ENCODE measurements around the gene MYO18B.

MYO18B gene

DNA sequence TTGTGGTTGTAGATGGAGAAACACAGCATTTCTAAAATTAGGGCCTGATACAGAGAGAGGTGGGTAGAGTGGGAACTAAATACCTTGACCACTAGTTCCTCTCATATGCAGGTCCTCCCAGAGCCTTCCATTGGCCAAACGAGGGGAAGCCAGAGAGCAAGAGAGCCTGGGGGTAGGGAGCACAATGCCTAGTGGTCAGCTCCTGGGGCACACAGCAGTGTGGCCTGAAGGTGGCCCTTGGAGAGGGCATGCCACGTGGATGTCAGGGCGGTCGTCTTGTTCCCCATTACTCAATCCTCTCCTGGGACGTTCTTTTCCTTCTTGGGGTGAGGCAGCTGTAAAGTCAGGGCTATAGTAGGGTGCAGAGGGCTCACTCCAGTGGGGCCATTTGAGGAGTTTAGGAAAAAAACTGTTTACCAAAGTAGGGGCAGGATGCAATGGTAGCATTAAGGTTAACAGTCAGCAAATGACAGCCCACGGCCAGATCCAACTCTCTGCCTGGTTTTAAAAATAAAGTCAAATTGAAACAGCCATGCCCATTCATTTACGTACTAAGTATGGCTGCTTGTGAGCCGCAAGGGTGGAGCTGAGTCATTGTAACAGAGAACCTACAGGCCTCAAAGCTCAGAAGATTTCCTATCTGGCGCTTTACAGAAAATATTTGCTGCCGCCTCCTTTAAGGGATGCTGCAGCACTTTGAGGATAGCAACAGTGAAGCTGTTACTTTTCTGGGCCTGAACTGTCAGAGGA, 7.6 kb downstream of the MYO18B start:
- no peak for DNase-seq

DNA sequence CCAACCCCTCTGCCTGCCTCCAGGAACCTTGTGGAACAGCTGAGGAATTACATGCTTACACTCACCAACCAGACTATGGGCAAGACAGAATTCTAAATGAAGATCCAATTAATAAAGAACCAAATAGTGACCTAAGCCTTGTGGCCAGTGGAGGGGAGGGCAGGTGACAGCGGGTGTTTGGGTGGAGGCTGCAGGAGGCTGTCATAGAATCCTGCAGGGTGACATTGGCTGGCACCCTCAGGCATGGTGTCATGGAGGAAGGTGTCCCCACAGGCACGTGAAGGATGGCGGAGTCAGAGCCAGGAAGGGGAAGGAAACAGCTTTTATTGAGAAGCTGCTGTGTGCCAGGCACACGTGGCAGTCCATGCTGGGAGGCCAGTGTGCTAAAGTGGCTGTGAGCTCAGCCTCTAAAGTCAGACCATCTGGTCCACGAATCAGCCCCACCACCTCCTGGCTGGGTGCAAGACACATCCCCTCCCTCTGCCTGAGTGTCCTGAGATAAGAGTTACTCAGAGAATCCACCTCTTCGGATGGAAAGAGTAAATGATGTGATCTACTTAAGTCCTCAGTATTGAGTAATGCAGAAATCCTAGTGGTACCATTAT, 8.7 kb downstream of the MYO18B start:
- DNase-seq = no peak

- DNase-seq = no peak
Observed at GRCh38 chr22:25751174-25751581, 9.2 kb downstream of the MYO18B start.

GRCh38 chr22:25752615-25753214, 10.7 kb downstream of the MYO18B start:
- DNase-seq = no peak

GRCh38 chr22:25753252-25753651, 11.3 kb downstream of the MYO18B start:
- DNase-seq = no peak

DNA sequence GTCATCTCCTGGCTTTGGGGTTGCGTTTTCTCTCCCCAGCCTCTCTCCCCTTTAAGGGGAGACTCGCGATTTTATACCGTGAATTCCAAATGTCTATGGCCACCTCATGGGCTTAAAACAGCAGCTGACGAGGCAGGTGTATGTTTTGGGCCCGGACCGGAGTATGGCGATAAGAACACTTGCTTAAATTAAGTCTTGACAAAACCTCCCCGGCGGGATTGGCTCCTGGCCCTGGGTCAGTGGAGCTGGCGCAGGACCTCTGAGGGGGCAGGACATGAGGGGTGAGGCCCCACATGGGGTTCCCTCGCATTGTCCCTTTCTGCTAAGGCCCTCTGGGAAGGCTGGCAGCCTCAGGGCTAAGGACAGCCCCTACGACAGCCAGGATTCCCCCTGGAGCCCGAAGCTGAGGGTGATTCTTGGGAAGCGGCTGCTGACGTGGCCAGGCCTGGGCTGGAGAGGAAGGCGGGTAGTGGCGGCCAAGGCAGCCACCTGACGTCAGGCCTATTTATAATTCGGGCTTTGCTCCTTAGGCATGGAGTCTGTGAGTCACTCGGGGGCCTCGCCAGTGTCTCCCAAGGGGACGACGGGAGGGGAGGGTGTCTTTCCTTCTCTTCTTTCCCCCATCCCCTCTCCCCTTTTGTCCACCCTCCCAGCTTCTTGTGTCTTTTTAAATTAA, 12.7 kb downstream of the MYO18B start:
- no peak for DNase-seq

DNA sequence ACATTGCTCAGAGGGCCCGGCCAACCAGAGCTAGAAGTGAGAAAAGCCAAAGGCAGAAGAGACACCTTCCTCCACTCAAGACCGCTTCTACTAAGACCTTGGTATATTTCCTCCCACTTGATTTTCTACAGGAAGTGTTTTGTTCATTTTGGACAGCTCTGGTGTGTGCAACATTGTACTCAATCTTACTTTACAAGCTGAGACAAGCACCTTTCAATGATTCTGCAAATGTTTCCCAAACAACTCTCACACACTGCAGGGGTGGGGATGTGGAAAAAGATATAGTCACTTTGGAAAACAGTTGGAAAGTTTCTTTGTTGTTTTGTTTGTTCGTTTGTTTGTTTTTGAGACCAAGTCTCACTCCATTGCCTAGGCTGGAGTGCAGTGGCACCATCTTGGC, 15.7 kb downstream of the MYO18B start:
- no peak for DNase-seq

DNA sequence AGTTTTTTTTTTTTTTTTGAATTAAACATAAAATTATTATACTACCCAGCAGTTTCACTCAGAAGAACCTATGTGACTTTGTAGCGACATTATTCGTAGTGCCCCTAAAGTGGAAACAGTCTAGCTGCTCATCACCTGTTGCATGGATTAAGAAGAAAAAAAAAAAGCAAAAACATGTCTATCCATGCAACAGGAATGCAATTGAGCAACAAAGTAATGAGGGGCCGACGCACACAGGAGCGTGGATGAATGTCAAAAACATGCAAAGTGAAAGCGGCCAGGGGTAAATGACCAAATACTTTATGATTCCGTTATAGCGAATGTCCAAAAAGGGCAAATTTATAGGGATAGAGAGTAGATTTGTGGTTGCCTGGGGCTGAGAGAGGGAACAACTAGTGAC, 16.3 kb downstream of the MYO18B start:
- DNase-seq = no peak

DNA sequence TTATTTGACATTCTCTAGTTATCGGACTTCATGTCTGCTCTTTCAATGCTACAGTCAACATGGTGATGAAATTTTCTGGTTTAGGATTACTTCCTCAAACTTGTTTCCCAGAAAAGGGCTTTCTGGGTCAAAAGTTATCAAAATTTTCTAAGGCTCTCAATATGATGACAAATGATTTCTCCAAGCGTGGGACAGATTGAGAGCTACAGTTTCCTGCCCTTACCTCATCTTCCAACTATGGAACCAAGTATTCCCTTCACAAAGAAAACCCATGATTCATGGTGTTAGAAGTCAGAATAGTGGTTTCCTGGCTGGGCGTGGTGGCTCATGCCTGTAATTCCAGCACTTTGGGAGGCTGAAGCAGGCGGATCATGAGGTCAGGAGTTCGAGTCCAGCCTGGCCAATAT, 17.8 kb downstream of the MYO18B start:
- no peak for DNase-seq

DNA sequence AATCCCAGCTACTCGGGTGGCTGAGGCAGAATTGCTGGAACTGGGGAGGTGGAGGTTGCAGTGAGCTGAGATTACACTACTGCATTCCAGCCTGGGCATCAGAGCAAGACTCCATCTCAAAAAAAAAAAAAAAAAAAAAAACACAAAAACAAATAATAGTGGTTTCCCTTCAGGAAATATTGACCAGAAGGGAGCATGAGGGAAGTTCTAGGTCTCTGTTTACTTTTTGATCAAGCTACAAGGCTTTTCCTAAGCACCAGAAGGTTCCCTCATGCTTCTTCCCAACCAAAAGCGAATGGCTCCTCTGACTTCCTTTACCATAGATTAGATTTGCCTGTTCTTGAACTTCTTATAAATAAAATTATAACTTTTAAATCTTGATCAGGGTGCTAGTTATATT, 18.3 kb downstream of the MYO18B start:
- DNase-seq = no peak

DNA sequence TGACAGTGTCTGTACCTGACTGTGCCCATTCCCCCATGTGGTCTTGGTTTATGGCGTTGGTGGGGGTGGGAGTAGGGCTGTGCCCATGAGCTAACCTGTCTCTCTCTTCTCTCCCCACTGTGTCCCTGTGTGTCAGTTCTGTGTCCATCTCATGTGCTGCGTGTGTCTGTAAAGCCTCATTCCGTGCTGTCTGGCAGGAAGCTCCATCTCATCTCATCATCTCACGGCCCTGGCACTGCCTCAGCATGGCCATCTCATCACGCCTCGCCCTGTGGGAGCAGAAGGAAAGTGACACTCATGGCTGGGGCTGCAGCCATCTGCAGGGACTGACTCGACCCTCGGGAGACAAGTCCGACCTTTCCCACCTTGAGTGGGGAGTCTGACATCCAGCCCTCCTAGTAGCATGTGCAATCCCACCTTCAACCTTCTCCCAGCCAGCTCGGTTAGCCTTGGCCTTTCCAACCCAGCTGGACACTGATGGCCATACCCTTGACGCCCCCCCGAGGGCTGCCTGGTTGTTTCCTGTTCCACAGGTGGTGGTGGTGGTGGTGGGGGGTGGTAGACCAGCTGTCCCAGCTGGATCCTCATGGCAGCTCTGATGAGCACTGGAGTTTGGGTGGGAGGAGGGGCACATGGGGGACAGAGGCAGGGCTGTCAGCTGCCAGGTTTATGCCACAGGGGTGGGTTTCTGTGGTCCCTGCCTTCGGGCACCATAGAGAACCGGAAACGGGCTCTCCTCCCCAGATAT, 19.0 kb downstream of the MYO18B start:
- DNase-seq = no peak

DNA sequence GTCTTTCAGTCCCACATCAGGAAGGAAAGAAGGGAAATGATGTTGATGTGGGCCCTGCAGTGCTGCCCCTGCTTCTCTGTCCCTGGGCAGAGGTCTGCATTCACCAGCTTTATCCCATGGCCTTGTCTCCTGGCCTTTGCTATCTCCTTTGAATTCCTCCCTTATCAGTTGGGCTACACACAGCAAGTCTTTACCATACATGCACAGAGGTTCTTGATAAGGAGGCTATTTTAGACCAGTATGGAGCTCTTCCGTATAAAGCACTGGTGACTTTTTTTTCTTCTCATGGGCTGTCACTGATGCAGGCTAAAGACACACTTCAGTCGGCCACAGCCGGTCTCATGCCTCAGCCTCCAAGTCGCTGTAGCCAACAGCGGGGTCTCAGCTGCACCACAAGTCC, 20.2 kb downstream of the MYO18B start:
- no peak for DNase-seq

DNA sequence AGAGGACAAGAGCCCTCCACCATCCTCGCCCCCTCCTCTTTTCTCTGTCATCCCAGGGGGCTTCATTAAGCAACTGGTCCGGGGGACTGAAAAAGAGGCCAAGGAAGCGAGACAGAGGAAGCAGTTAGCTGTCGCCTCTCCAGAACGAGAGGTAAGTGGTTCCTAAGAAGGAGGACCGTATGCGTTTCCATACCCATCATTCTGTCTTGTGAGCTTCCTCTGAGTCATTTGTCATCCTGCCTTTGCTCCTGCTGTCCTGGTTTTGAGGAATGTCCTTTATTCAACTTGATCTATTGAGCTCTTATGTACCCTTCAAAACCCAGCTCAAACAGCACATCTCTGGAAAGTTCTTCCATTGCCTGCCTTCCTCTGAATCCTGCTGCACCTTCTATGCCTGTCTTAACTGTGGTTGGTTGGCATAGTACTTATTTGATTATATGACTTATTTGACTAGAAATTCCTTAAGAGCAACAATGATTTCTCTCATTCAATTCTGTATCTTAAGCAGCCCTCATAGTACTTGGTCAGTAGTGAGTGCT, 21.3 kb downstream of the MYO18B start:
- DNase-seq = no peak

- no peak for DNase-seq
Observed at GRCh38 chr22:25764270-25765015, 22.5 kb downstream of the MYO18B start.

DNA sequence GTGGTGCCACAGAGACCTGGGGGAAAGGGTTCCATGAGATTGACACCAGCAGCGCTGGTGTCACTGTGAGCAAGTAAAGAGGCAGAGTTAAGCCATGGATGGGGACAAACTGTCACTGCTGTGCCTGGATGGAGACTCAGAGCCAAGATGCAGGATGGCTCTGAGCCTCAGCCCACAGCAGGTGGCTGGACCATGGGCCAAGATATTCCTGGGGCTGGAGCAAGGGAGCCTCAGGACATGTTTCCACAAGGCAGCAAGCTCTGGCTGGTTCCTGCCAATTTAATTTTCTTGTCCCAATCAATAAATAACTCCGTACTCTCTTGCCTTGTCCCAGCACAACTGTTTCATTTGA, 23.0 kb downstream of the MYO18B start:
- no peak for DNase-seq

- DNase-seq = no peak
Observed at GRCh38 chr22:25765801-25766200, 23.8 kb downstream of the MYO18B start.

GRCh38 chr22:25766418-25766817, 24.4 kb downstream of the MYO18B start:
- no peak for DNase-seq

DNA sequence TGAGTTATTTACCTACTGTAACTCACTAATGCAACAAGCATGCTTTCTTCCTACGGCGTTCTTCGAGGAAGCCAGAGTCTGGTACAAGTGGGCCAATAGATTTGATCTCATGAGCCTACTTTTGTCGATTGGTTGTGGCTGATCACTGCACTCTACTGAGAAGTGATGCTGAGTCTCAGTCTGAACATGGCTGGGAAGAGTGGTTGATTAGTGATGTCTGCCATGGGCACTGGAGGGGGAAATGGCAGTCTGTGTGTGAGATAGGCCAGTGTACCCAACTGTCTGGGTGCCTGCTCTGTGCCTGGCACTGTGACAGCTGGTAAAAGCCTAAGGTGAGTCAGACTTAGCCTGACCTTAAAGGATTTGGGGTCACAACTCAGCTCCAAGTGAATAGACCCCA, 28.3 kb downstream of the MYO18B start:
- DNase-seq = no peak

GRCh38 chr22:25772288-25772687, 30.3 kb downstream of the MYO18B start:
- no peak for DNase-seq

- DNase-seq = no peak
Observed at GRCh38 chr22:25774575-25775026, 32.6 kb downstream of the MYO18B start.

DNA sequence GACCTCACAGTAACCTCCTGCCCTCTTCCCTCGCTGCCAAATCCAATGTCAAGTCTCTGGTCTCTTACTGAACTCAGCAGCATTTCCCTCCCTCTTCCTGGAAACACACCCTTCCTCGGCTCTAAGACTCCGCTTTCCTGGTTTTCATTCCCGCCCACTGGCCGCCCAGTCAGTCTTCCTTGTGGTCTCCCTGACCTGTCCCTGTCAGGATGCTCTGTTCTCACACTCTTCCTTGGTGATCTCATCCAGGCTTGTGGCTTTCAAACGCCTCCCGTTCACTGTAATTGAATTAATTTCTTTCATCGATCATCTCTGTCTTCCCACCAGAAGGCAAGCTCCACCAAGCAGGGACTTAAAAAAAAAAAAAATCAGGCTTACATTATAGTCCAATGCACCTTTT, 33.5 kb downstream of the MYO18B start:
- DNase-seq = no peak

- no peak for DNase-seq
Observed at GRCh38 chr22:25777411-25777810, 35.4 kb downstream of the MYO18B start.

Measured in CD4-positive, alpha-beta T cell treated with Interleukin-10 for 1 hour (primary cell).